ENCODE results near the gene FAAH2.

DNA sequence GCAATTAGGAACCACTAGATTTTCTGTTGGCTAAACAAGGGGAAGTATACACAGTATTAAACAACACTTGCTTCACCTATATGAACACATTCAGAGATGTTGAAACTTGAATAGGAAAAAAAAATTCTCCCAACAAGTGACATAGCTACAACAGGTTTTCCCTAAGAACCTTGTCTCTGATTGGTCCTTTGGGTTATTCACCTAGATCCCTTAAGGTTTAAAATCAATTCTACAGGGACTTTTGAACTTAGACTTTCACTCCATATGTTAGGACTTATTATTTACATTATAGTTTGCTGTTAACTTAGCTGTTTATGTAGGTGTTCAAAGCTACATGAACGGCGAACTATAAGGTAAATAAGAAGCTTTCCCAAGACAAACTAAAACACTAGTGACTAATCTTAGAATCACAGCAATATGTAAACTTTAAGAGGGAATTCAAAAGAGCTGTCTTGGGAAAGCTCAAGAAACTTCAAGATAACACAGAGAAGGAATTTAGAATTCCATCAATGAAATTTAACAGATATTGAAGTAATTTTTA, 233.1 kb downstream of the FAAH2 start:
- TF ChIP-seq, protein P1, sequence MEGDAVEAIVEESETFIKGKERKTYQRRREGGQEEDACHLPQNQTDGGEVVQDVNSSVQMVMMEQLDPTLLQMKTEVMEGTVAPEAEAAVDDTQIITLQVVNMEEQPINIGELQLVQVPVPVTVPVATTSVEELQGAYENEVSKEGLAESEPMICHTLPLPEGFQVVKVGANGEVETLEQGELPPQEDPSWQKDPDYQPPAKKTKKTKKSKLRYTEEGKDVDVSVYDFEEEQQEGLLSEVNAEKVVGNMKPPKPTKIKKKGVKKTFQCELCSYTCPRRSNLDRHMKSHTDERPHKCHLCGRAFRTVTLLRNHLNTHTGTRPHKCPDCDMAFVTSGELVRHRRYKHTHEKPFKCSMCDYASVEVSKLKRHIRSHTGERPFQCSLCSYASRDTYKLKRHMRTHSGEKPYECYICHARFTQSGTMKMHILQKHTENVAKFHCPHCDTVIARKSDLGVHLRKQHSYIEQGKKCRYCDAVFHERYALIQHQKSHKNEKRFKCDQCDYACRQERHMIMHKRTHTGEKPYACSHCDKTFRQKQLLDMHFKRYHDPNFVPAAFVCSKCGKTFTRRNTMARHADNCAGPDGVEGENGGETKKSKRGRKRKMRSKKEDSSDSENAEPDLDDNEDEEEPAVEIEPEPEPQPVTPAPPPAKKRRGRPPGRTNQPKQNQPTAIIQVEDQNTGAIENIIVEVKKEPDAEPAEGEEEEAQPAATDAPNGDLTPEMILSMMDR (IDR thresholded peaks at IDR 0.05), result no peak
- TF ChIP-seq POLR2A (IDR thresholded peaks at IDR 0.05), result no peak

Measured in uterus (tissue), 2 donors.